HG03159 (cell line): ENCODE data around the gene LCA5L.
"Not testable (repeated sequence)": the region's sequence is repeated elsewhere in the genome, so short reads cannot be mapped to it uniquely, and the experiment has no call there.

Experiments used
- ATAC-seq: cut with Tn5 transposase; IDR thresholded peaks from one replicate; pipeline ENCODE4 v1.9.1; 2021; ENCODE audit warnings: mild to moderate bottlenecking, moderate library complexity; ENCODE audit not compliant: unreplicated experiment

The LCA5L gene

GRCh38 chr21:39388811-39389155 is 56.8 kb downstream of the LCA5L start:
- peak; percentile 10 for ATAC-seq

- peak; percentile 67 for ATAC-seq
Measured at GRCh38 chr21:39388038-39388810, 57.4 kb downstream of the LCA5L start.

- ATAC-seq = peak; percentile 47
Measured at GRCh38 chr21:39387461-39388037, 58.0 kb downstream of the LCA5L start.

- no peak for ATAC-seq
Measured at GRCh38 chr21:39386899-39387298, 58.7 kb downstream of the LCA5L start.

GRCh38 chr21:39386194-39386593 is 59.4 kb downstream of the LCA5L start:
- no peak for ATAC-seq

- ATAC-seq = peak; percentile 35
Measured at GRCh38 chr21:39385299-39386145, 60.1 kb downstream of the LCA5L start.

- no peak for ATAC-seq
Measured at GRCh38 chr21:39384674-39385298, 60.8 kb downstream of the LCA5L start.

GRCh38 chr21:39382096-39382495 is 63.5 kb downstream of the LCA5L start:
- not testable (repeated sequence) for ATAC-seq

- ATAC-seq = no peak
Measured at GRCh38 chr21:39381009-39381408, 64.6 kb downstream of the LCA5L start.

DNA sequence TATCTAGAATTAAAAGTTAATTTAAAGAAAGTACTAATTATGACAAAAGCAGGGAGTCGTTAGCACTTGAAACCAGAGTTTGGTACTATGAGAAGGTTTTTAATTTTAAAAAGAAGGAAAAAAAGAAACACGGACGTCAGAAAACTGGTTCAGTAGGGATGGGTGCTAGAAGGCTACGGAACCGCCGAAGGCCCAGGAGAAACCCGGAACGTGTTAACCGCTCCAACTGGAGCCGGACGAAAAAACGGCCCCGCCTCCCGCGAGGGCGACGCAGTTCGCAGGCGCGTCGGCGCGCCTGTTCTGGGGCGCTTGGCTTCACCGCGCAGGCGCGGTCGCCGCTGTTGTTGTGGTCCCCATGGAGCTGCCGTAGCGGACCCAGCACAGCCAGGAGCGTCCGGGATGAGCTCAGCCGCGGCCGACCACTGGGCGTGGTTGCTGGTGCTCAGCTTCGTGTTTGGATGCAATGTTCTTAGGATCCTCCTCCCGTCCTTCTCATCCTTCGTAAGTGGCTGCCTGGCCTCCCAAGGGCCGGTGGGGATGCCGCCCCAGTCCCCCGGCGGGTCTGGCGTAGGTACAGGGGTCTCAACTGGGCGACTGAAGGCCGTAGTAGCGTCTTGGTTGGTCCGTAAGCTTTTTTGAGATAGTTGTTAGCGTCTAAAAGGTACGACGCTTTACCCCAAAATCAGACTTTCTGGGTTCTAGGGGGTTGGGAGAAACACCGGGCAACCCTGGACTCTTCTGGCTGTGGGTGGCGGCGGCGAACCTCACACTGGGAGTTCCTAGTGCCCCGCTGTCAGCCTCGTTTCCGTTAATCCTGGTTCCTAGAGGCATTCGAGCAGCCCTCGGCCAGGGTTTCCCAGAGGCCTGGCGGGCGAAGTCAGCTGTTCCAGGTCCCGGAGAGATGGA is 65.3 kb downstream of the LCA5L start:
- peak; percentile 89 for ATAC-seq

- ATAC-seq = no peak
Measured at GRCh38 chr21:39377444-39378050, 68.0 kb downstream of the LCA5L start.

DNA sequence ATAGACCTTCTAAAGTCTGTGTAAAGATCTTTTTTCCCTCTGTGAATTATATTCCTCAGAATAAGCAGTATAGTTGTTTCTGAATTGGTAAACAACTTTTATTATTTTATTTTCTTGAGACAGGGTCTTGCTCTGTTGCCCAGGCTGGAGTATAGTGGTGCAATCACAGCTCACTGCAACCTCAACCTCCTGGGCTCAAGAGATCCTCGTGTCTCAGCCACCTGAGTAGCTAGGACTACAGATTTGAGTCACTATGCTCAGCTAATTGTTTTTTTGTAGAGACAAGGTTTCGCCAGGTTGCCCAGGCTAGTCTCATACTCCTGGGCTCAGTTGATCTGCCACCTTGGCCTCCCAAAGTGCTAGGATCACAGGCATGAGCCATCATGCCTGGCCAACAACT is 70.1 kb downstream of the LCA5L start:
- no peak for ATAC-seq

DNA sequence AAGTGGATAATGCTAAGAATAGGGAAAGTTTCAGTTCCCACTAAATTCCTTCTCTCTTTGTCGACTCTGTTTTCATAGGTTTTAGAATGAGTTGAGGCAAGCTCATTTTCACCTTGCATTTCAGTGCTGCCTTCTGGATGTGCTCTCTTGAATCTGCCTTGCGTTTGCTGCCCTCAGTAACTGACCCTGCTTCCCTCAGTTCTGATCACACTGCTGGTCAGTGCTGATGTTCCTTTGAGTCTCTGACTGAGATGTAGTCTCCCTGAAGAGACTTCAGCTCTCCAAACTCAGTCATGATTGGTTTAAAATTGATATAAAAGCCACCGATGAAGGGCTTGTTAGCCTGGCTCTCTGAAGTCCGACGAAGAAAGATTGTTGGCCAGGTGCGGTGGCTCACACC is 71.5 kb downstream of the LCA5L start:
- no peak for ATAC-seq

DNA sequence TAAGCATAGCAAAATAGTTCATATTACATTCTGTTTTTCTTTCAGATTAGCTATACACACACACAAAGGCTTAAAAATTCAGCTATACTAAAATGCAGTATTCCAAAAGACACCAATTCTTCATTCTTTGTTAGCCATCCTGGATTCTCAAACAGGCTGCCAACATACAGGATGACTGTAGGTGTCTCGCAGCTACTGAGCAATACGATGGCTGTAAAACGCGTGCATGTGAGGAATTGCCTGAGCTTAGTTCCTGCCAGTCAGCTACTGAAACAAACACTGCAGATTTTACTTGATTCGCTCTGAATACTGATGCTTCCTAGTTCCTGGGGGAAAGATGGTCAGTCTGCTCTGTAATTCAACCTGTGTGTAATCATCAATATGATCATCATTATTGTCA is 71.9 kb downstream of the LCA5L start:
- ATAC-seq = no peak

GRCh38 chr21:39369896-39370288 is 75.7 kb downstream of the LCA5L start:
- not testable (repeated sequence) for ATAC-seq

GRCh38 chr21:39367783-39368182 is 77.8 kb downstream of the LCA5L start:
- ATAC-seq = no peak

GRCh38 chr21:39366563-39366962 is 79.0 kb downstream of the LCA5L start:
- ATAC-seq = no peak

DNA sequence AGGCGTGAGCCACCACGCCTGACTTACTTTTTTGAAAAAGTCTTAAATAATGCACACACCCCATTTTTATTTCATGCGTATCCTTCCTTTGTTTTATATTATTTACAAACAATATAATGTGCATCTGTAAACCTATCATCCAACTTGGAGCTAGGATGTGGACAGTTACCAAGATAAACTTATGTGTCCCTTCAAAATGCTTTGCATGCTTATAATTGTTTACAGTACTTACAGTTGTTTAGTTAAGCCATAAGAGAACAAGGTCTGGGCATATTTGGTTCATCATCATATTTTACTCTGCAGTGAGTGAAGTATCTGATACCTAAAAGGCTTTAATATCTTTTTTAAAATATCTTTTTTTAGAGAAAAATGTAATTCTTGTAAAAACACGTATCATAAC is 80.6 kb downstream of the LCA5L start:
- ATAC-seq = no peak

DNA sequence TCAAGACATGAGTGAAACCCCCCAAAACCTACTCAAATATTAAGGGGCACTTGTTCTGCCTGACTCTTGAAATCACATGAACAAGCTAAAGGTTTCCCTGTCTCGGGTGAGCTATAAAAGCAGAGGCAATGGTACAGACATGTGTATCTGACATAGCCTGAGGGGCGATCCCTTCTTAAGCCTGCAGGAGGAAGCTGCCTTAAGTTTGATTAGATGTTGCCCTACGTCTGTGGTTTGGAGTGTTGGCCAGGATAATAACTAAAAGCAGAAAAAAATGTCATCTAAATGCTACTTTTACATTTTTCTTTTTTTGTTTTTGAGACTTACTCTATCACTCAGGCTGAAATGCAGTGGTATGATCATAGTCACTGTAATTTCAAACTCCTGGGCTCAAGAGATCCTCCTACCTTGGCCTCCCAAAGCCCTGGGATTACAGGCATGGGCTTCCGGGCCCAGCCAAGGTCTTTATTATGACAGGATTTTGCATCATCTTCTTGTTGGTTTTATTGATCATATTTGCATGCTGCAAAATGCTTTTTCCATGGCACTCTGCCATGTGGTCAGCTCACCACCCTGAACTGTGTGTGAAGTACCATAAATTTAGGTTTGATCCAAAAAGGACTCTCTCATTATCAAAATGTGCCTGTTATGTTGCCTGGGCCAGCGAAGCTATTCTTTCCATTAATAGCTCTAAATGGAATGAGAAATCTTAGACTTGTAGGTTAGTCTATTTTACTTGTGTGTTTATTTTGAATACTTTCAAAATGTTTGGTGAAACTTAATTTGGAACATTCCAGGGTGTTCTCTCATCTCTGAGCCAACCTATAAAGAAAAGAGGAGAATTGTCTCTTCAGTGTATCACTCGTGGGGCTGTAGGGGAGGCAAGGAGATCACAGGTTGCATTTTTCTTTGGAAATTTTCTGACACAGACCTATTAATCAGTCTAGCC is 81.7 kb downstream of the LCA5L start:
- ATAC-seq = no peak
